Osteocyte (in vitro differentiated cells): ENCODE results near the gene PAX3. TPM values are rescaled to one million over a fixed set of nuclear protein-coding genes. Genes with fewer than 3 reads are reported as not detected.
A peak's percentile ranks its signal among the peaks of the same experiment; 100 is the strongest.

Experiments
- DNase-seq: peaks from one replicate; pipeline ENCODE4 v3.0.0; 2021; ENCODE audit warnings: mixed read lengths; ENCODE audit not compliant: unreplicated experiment; ENCODE audit errors: extremely low spot score
- H3K27ac Mint-ChIP-seq: one replicate; pipeline ENCODE4 v1.8.0; 2021; ENCODE audit warnings: mild to moderate bottlenecking, mixed read lengths; ENCODE audit not compliant: unreplicated experiment
- H3K27me3 Mint-ChIP-seq: one replicate; pipeline ENCODE4 v1.8.0; 2021; ENCODE audit warnings: mixed read lengths; ENCODE audit not compliant: unreplicated experiment
- H3K36me3 Mint-ChIP-seq: one replicate; pipeline ENCODE4 v1.8.0; 2021; ENCODE audit warnings: mixed read lengths; ENCODE audit not compliant: unreplicated experiment
- H3K4me1 Mint-ChIP-seq: one replicate; pipeline ENCODE4 v1.8.0; 2021; ENCODE audit warnings: mixed read lengths; ENCODE audit not compliant: unreplicated experiment
- H3K4me3 Mint-ChIP-seq: one replicate; pipeline ENCODE4 v1.8.0; 2021; ENCODE audit warnings: mild to moderate bottlenecking, moderate library complexity, mixed read lengths; ENCODE audit not compliant: unreplicated experiment
- H3K9me3 Mint-ChIP-seq: one replicate; pipeline ENCODE4 v1.8.0; 2021; ENCODE audit warnings: mixed read lengths; ENCODE audit not compliant: unreplicated experiment
- CTCF ChIP-seq: fragments of 200-600 bp; sonication (generic); IDR thresholded peaks from 2 replicates; pipeline ENCODE4 v1.5.0; 2021; ENCODE audit warnings: antibody characterized with exemption, mild to moderate bottlenecking, moderate library complexity
- total RNA-seq: library from RNA; stranded (reverse); gene quantifications from 2 replicates; pipeline ENCODE4 v1.2.1, GENCODE V29; 2021

Gene PAX3
- total RNA-seq, 1 donor from 2014 or later = 2.3 TPM

DNA sequence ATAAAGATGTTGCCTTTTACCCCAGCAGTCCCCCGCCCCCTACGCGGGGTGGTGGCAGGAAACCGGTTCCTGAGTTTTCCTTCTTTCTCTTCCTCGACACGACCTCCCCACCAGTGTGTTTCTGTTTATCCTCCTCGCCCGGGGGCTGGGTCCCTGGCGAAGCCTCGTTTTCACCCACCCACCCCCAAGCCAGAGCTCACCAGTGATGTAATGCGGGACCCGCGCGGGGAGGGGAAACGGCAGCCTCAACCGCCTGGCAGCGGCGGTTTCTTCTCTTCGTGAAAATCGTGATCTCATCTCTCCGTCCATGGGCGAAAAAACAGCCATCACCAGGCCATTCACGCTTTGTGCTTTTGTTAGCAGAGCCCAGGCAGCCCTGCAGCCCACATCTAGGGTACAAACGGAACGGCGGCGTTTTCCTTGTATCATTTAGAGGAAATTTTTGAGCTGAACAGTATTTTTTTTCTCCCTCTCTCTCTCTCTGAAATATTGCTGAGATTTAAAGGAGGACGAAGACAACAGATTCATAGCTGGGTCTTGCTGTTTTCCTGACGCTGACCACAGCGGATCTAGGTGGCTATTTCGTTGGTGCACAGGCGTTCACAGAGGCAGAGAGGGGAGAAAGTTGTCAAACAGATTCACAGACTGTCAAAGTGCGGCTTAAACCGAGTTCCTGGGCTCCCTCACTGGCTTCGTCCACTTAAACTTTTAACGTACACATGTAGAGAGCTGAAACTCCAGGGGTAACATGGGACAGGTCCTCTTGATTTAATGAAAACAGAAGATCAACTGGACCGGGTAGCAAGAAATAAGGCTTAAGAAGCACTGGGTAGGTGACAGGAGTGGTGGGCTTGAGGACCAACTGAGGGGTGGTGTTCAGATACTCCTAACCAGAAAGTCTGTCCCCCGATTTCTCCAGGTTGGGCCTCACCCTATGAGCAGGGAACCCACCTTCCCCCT lies 21.9 kb upstream of the PAX3 start:
- DNase-seq = no peak
- Mint-ChIP-seq H3K36me3 (no peaks in the 10 kb centered on the region), H3K27me3 (peaks cover 63% of the 10 kb centered on the region), H3K4me1 (peaks cover 14% of the 10 kb centered on the region), H3K27ac (no peak overlapping the region), H3K4me3 (peak overlapping the region; percentile 72), H3K9me3 (no peaks in the 10 kb centered on the region)
- no peak for TF ChIP-seq CTCF

- no peak for TF ChIP-seq CTCF
- Mint-ChIP-seq H3K27ac (no peak overlapping the region), H3K9me3 (no peaks in the 10 kb centered on the region), H3K4me3 (peak overlapping the region; percentile 72), H3K4me1 (peaks cover 14% of the 10 kb centered on the region), H3K27me3 (peaks cover 68% of the 10 kb centered on the region), H3K36me3 (no peaks in the 10 kb centered on the region)
- DNase-seq = no peak
Observed at GRCh38 chr2:222319586-222320435, 21.0 kb upstream of the PAX3 start.

GRCh38 chr2:222318712-222319585 lies 20.2 kb upstream of the PAX3 start:
- no peak for DNase-seq
- Mint-ChIP-seq H3K27ac (no peak overlapping the region), H3K4me1 (peaks cover 14% of the 10 kb centered on the region), H3K36me3 (no peaks in the 10 kb centered on the region), H3K4me3 (peak overlapping the region; percentile 82), H3K27me3 (peaks cover 70% of the 10 kb centered on the region), H3K9me3 (no peaks in the 10 kb centered on the region)
- peak; percentile 39 for TF ChIP-seq CTCF

DNA sequence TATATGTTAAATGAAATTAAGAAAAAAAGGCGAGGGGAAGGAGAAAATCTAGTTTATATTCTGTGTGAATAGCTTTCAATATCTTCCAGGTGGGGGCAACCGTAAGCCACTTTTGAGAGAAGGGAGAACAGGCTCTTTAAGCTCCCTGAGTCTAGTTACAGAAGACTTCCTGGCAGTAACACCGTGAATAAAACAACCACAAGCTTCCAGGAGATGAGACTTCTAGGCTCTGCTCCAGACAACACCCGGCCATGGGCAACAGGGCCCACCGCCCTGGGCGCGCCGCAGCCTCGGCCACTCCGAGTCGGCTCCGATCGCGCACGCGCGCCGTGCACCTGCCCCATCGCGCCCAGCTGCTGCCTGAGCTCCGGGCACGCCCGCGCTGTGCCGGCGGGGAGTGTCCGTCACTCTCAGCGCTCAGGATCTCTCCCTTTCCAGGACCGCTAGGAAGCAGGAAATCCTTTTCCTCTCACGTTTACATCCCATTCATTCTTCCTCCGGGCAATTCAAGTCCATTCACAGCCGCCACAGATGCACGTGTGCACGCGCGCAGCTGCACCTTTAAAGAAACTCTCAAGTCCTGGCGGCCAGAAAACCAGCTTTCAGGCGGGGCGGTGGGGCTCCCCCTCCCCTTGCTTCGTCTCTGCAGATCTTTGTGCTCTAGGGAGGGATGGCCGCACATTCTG lies 19.4 kb upstream of the PAX3 start:
- Mint-ChIP-seq H3K4me1 (peaks cover 14% of the 10 kb centered on the region), H3K4me3 (peak overlapping the region; percentile 82), H3K27me3 (peaks cover 72% of the 10 kb centered on the region), H3K36me3 (no peaks in the 10 kb centered on the region), H3K9me3 (no peaks in the 10 kb centered on the region), H3K27ac (no peak overlapping the region)
- DNase-seq = peak; percentile 87
- peak; percentile 63 for TF ChIP-seq CTCF
